HG02642 (cell line): ENCODE results near the gene MYH7.
"Not testable (repeated sequence)": the region's sequence is repeated elsewhere in the genome, so short reads cannot be mapped to it uniquely, and the experiment has no call there.

Experiments used
- ATAC-seq: cut with Tn5 transposase; IDR thresholded peaks from one replicate; pipeline ENCODE4 v1.9.1; 2021; ENCODE audit warnings: mild to moderate bottlenecking; ENCODE audit not compliant: unreplicated experiment, poor library complexity

The MYH7 gene

GRCh38 chr14:23409966-23410635, 25.4 kb downstream of the MYH7 start:
- no peak for ATAC-seq

- ATAC-seq: no peak
Observed at GRCh38 chr14:23409475-23409874, 26.0 kb downstream of the MYH7 start.

DNA sequence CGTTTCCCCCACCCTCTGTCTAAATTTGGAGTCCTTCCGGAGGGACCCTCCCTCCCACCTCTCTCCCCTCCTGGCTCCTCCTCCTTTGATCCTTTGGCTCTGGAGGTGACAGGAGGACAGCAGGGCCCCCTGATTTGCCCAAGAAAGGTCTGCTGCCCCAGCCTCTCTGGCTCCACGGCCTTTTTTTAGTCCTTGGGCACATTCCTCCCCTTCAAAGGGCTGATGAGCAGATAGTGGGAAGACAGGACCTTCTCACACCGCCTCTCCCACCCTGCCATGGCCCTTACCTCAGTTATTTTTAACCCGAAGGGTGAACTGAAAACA, 27.2 kb downstream of the MYH7 start:
- no peak for ATAC-seq

DNA sequence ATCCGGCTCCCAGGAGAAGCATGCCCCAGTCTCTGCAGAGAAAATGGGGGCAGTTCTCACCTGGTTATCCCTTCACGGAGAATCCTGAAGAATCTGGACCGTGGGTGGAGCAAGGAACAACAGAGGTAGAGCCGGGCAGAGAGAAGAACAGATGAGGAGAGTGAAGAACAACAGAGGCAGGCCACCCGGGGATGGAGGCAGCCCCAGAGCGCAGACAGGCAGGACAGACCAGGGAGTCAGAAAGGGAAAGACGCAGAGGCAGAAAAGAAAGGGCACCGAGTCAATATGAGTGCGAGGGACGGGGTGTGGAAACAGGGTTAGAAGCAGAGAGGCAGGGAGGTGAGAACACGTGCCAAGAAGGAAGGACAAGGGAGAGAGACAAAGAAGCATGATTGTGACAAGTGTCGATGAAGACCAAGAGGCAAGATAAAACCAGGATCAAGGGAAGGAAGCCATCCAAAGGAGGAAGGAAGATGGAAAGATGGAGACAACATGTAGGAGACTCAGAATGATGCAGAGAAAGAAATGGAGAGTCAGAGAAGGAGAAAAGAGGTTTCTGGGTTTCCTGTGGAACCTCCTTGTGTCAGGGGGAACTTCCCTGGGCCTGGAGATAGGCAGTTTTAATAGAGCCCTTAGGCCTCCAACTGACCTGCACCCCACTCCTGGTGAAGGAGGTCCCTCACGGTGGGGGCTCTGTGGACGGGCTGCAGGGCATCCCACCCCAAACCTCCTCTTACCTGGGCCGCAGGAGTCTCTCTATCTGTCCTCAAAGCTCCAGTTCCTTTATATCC, 27.7 kb downstream of the MYH7 start, which contains the start of gene MYH6:
TSS of gene MYH6 (minus strand) at position 758 of the 791 bp plus-strand sequence. CDS start 1,050 bp downstream, outside the sequence.
- ATAC-seq: no peak

GRCh38 chr14:23406725-23407355, 28.6 kb downstream of the MYH7 start:
- ATAC-seq: no peak

- ATAC-seq: no peak
Observed at GRCh38 chr14:23406244-23406643, 29.2 kb downstream of the MYH7 start.

DNA sequence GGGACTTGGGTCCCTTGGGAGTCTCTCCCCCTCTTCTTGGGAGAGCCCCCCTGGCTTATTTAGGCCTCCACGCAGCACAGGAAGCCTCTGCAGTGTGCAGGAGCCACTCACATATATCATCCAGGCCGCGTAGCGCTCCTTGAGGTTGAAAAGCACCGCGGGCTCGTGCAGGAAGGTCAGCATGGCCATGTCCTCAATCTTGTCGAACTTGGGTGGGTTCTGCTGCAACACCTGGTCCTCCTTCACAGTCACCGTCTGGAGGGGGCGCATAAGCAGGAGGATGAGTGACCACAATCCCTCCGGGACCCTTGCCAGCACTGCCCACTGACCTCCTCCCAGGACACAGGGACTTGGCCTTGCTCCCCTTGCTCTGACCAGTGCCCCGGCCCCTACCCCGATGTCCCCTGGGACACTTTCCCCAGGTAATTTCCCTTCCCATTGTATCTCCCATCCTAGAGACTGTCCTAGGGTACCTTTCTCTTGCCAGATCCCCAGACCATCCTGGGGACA, 29.9 kb downstream of the MYH7 start:
- ATAC-seq: no peak

DNA sequence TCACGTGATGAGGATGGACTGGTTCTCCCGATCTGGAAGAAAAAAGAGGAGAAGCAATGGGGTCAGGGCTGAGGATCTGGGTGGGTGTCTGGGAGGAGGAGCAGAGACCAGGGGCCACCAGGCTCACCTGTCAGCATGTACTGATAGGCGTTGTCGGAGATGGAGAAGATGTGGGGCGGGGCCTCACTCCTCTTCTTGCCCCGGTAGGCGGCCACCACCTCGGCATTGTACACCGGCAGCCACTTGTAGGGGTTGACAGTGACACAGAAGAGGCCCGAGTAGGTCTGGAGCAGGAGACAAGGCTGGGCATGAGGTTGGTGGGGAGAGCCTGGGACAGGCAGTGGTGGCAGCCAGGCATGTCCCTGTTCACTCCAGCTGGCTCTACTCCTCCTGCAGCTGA, 30.4 kb downstream of the MYH7 start:
- no peak for ATAC-seq

GRCh38 chr14:23404331-23404900, 31.0 kb downstream of the MYH7 start:
- no peak for ATAC-seq

GRCh38 chr14:23403908-23404307, 31.6 kb downstream of the MYH7 start:
- ATAC-seq: no peak

DNA sequence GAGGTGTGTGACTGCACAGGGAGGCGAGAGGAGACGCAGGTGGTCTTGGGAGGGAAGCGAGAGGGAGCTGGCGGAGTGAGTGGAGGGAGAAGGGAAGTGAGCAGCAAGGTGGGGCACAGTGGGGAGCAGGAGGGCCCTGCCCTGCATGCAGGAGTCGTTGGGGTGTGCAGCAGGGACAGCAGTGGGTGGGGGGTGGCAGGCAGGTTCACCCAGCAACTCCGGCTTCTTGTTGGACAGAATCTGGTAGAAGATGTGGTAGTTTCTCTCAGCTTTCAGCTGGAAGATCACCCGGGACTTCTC, 32.4 kb downstream of the MYH7 start:
- ATAC-seq: no peak

DNA sequence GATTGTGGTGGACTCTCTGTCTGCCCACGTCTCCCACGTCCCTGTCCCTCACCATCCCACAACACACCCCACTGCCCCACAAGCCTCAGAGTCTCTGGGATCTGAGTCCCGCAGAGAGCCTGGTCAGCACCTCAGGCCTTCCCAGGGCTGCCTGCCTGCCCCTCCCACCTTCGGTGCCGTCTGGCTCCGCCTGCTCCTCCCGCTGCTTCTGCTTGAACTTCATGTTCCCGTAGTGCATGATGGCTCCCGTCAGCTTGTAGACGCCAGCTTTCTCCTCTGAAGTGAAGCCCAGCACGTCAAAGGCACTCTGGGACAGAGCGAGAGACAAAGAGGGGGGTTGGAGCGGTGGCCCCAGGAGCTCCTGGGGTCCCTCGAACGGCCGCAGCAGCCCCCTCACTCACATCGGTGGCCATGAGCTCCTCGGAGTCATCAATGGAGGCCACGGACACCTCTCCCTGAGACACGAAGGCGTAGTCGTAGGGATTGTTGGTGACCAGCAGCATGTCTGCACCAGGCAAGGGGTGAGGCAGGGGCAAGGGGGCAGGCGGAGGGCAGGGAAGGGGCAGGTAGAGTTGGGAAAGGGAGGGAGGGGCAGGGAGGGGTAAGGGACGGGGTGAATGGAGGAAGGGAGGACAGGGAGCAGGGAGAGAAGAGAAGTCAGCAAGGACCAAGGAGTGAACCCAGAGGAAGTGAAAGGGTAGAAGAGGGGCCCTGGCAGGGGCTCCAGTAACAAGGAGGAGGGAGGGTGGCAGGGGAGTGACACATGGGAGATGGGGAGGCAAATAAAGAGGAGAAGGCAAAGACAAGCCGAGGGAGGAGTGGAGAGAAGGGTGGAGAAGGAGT, 32.9 kb downstream of the MYH7 start:
- no peak for ATAC-seq

GRCh38 chr14:23401291-23401690, 34.2 kb downstream of the MYH7 start:
- no peak for ATAC-seq

DNA sequence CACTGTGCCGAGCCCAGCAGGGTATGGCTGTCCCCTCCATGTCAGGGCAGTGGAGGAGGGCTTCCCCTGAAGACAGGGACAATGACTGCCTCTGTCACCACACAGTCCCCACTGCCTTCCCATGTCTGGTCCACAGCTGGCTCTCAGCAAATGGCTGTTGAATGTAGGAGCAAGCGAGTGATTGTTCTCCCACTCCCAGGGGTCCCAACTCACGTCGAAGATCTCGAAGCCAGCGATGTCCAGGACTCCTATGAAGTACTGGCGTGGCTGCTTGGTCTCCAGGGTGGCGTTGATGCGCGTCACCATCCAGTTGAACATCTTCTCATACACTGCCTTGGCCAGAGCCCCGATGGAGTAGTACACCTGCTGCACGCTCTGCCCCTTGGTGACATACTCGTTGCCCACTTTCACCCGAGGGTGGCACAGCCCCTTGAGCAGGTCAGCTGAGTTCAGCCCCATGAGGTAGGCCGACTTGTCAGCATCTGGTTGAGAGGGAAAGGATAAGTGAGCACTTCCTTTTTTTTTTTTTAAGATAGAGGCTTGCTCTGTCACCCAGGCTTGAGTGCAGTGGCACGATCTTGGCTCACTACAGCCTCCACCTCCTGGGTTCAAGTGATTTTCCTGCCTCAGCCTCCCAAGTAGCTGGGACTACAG, 34.8 kb downstream of the MYH7 start:
- not testable (repeated sequence) for ATAC-seq

- no peak for ATAC-seq
Observed at GRCh38 chr14:23399591-23399990, 35.9 kb downstream of the MYH7 start.

DNA sequence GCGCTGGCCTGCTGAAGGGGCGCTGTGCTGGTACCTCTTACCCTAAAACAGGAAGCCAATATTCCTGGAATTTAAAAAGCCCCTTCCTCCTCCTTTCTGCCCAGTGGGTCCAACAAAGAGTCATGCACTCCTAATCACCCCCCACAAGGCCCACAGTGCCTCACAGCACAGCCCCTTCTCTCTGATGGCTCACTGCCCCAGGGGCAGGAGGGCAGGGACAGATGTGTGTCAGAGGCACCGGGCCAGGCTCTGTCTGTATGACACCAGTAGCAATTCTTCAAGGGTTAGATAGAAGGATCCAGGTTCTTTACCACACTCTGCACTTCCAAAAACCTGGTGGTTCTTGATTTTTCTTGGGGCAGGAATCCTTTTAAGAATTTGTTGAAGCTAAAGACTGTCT, 36.3 kb downstream of the MYH7 start:
- ATAC-seq: no peak

DNA sequence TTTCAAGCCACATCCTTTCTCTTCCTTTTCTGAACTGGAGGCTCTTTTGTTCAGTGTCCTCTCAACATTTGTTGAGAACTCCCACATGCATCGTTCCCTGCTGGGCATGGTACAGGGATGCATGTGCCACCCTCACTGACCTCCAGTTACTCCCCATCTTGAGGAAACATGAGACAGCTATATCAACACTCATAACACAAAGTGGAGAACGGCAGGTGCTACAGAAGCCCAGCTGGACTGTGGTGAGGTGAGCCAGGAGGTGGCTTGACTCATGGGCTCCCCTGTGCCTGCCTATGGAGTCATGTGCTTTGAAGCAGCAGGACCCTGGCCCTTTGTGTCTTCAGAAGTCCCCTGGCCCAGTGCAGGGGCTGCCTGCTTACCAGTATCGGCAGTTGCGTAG, 37.1 kb downstream of the MYH7 start:
- no peak for ATAC-seq

DNA sequence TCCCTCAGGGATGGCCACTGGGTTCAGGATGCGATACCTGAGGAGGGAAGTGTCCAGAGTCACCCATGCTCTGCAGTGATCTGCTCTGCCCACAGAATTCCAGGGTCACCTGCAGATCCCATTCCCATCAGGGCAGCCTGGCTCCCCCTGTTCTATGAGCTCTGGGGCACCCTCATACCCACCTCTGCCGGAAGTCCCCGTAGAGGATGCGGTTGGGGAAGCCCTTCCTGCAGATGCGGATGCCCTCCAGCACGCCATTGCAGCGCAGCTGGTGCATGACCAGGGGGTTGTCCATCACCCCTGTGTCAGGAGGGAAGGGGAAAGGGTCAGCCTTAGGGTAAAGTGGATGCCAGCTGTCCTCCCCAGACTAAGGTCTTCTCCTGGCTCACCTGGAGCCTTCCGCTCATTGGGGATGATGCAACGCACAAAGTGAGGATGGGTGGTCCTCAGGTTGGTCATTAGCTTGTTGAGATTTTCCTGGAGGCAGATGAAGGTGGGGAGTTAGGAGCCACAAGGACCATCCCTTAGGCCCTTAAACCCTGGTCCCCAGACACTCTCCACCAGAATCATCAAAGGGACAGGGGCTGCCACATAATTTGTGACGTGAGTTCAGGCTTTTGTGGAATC, 38.6 kb downstream of the MYH7 start:
- no peak for ATAC-seq

DNA sequence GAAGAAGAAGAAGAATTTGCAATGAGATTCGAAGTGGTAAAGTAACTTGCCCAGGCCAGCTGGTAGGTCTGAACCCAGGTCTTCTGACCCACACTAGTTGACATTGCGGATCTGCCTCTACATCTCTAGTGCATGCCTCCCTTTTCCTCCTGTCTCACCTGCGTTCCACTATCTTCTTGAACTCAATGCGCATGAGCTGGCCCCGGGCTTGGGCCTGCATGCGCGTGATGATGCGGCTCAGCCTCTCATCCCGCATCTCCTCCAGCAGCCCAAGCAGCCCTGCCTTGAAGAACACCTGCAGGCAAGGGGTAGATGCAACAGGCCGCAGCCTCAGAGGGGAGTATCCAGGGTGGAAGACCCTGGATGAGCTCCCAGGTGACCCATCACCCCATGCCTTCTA, 39.3 kb downstream of the MYH7 start:
- no peak for ATAC-seq
